ENCODE results near the gene TNFRSF4. TPM values are rescaled to one million over a fixed set of nuclear protein-coding genes. Genes with fewer than 3 reads are reported as not detected.

Gene TNFRSF4
- total RNA-seq, 1 donor from 2014 or later, result 0.40 TPM

DNA sequence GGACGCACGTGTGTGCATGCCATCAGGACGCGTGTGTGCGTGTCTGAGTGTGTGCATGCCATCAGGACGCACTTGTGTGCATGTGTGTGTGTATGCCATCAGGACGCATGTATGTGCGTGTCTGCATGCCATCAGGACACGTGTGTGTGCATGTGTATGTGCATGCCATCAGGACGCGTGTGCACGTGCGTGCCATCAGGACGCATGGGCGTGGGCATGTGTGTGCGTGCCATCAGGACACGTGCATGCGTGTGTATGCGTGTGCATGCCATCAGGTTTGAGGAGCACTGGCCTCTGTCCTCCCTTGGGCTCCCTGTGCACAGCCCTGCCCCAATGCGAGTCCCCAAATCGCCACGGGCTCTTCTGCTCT lies 45.2 kb upstream of the TNFRSF4 start:
- no peak for DNase-seq (ENCODE audit: low read depth)
- TF ChIP-seq, protein P1, sequence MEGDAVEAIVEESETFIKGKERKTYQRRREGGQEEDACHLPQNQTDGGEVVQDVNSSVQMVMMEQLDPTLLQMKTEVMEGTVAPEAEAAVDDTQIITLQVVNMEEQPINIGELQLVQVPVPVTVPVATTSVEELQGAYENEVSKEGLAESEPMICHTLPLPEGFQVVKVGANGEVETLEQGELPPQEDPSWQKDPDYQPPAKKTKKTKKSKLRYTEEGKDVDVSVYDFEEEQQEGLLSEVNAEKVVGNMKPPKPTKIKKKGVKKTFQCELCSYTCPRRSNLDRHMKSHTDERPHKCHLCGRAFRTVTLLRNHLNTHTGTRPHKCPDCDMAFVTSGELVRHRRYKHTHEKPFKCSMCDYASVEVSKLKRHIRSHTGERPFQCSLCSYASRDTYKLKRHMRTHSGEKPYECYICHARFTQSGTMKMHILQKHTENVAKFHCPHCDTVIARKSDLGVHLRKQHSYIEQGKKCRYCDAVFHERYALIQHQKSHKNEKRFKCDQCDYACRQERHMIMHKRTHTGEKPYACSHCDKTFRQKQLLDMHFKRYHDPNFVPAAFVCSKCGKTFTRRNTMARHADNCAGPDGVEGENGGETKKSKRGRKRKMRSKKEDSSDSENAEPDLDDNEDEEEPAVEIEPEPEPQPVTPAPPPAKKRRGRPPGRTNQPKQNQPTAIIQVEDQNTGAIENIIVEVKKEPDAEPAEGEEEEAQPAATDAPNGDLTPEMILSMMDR (conservative IDR thresholded peaks at IDR 0.05; ENCODE audit: low read depth, low read length), result no peak
- no peak overlapping the region for H3K4me3 ChIP-seq (ENCODE audit: low read depth, low read length)

GRCh38 chr1:1256956-1257871 lies 43.3 kb upstream of the TNFRSF4 start:
- TF ChIP-seq, protein P1 (conservative IDR thresholded peaks at IDR 0.05; ENCODE audit: low read depth, low read length), result no peak
- DNase-seq (ENCODE audit: low read depth), result no peak
- no peak overlapping the region for H3K4me3 ChIP-seq (ENCODE audit: low read depth, low read length)

- TF ChIP-seq, protein P1 (conservative IDR thresholded peaks at IDR 0.05; ENCODE audit: low read depth, low read length), result no peak
- no peak for DNase-seq (ENCODE audit: low read depth)
- H3K4me3 ChIP-seq (ENCODE audit: low read depth, low read length), result no peak overlapping the region
Measured at GRCh38 chr1:1255611-1256010, 41.7 kb upstream of the TNFRSF4 start.

- H3K4me3 ChIP-seq (ENCODE audit: low read depth, low read length), result no peak overlapping the region
- DNase-seq (ENCODE audit: low read depth), result no peak
- TF ChIP-seq, protein P1 (conservative IDR thresholded peaks at IDR 0.05; ENCODE audit: low read depth, low read length), result no peak
Measured at GRCh38 chr1:1255078-1255477, 41.1 kb upstream of the TNFRSF4 start.

DNA sequence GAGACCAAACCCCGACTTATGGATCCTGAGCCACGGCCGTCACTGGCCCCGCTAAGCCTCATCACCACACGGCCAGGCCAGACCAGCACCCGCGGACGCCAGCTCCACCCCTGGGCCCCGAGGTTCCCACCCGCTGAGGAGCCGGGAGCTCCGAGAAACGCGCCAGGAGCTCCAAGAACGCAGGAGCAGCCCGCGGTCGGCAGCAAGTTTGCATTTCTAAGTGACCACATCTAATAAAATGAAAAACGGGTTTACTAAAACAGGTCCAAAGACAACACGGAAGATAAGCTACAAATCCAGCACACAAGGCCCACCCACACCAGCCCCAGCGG lies 40.7 kb upstream of the TNFRSF4 start:
- TF ChIP-seq, protein P1 (conservative IDR thresholded peaks at IDR 0.05; ENCODE audit: low read depth, low read length), result no peak
- no peak for DNase-seq (ENCODE audit: low read depth)
- no peak overlapping the region for H3K4me3 ChIP-seq (ENCODE audit: low read depth, low read length)

- TF ChIP-seq, protein P1 (conservative IDR thresholded peaks at IDR 0.05; ENCODE audit: low read depth, low read length), result no peak
- no peak for DNase-seq (ENCODE audit: low read depth)
- H3K4me3 ChIP-seq (ENCODE audit: low read depth, low read length), result no peak overlapping the region
Measured at GRCh38 chr1:1253972-1254666, 40.2 kb upstream of the TNFRSF4 start.

Measured in epithelial cell of proximal tubule (primary cell).